GM12873 (cell line): ENCODE measurements around the gene GJB3.
A peak's percentile ranks its signal among the peaks of the same experiment; 100 is the strongest.

Source experiments
- CTCF ChIP-seq: IDR thresholded peaks from 2 replicates; pipeline ENCODE4 v1.5.1; 2012; ENCODE audit warnings: low read depth, mild to moderate bottlenecking, moderate library complexity, low read length, control low read depth; ENCODE audit not compliant: insufficient read depth; ENCODE audit errors: missing control alignments

GJB3 gene

GRCh38 chr1:34781071-34781843, at the start of gene GJB3:
Gene GJB3 (plus strand): TSS chr1:34781214. CDS start chr1:34784763, 3,549 bp downstream.
- TF ChIP-seq CTCF: no peak

- no peak for TF ChIP-seq CTCF
Measured at GRCh38 chr1:34736692-34737091, 44.3 kb upstream of the GJB3 start.

GRCh38 chr1:34739613-34740012, 41.4 kb upstream of the GJB3 start:
- TF ChIP-seq CTCF: no peak

GRCh38 chr1:34740161-34740868, 40.7 kb upstream of the GJB3 start:
- no peak for TF ChIP-seq CTCF

- peak; percentile 97 for TF ChIP-seq CTCF
Measured at GRCh38 chr1:34742667-34743270, 38.2 kb upstream of the GJB3 start.

- TF ChIP-seq CTCF: no peak
Measured at GRCh38 chr1:34743775-34744174, 37.2 kb upstream of the GJB3 start.

- TF ChIP-seq CTCF: no peak
Measured at GRCh38 chr1:34744851-34745250, 36.2 kb upstream of the GJB3 start.
